GM12878 (cell line): ENCODE data around the gene ANKRD1. TPM values are rescaled to one million over a fixed set of nuclear protein-coding genes. Genes with fewer than 3 reads are reported as not detected.

Experiments used
- ATAC-seq: fragments of 200-7000 bp; cut with Tn5 transposase; 3 replicates; pipeline ENCODE4 v1.9.1; 2020; ENCODE audit warnings: mild to moderate bottlenecking, moderate library complexity
- BruUV-seq: library from RNA; stranded (reverse); fragments of 400-500 nt; replicated peaks from 2 replicates; lab custom pipeline; 2021; lab: Mats Ljungman, UMichigan
- CTCF ChIA-PET: fragments of 300-600 bp; sonication (Branson Sonifier 250); formaldehyde crosslinking; extraction: SDS; loops from one replicate; lab custom pipeline; 2021; ENCODE audit warnings: inconsistent platforms; lab: Yijun Ruan, JAX
- POLR2A ChIA-PET: fragments of 350-600 bp; formaldehyde crosslinking; extraction: SDS; loops from one replicate; lab custom pipeline; 2021; ENCODE audit warnings: inconsistent platforms; lab: Charles Lee
- RAD21 ChIA-PET: fragments of 300-600 bp; sonication (Branson Sonifier 250); formaldehyde crosslinking; loops from one replicate; lab custom pipeline; 2023; ENCODE audit warnings: antibody characterized with exemption; ENCODE audit not compliant: unreplicated experiment; lab: Charles Lee
- SMC1A ChIA-PET: fragments of 300-600 bp; sonication (Branson Sonifier 250); formaldehyde crosslinking; loops from one replicate; lab custom pipeline; 2023; ENCODE audit not compliant: unreplicated experiment, uncharacterized antibody; lab: Charles Lee
- DNase-seq: peaks from one replicate; pipeline ENCODE4 v3.0.0-alpha.2; 2011; ENCODE audit warnings: low read depth, low spot score
- FAIRE-seq: peaks from 3 replicates; lab custom pipeline; 2011; peaks lifted over from hg19 to GRCh38; lab: Jason Lieb, UNC
- H2AFZ ChIP-seq: 2 replicates; pipeline ENCODE4 v1.6.0; 2011; ENCODE audit warnings: low read depth, low read length, control low read depth; ENCODE audit not compliant: control insufficient read depth
- H3K27ac ChIP-seq: 2 replicates; pipeline ENCODE4 v1.5.1; 2011; ENCODE audit warnings: control low read depth; ENCODE audit not compliant: control insufficient read depth, insufficient read depth
- H3K27me3 ChIP-seq, 2 experiments: replicated peaks in 1 of 2; 2 replicates each; pipeline versions ENCODE4 v1.6.0 to v1.6.1; 2011; ENCODE audit warnings: low read length in 1 of 2; ENCODE audit not compliant: control insufficient read depth in 2 of 2, insufficient read depth in 2 of 2
- H3K36me3 ChIP-seq, 2 experiments: 2 replicates each; pipeline ENCODE4 v1.5.1; 2011; ENCODE audit warnings: low read length in 1 of 2; ENCODE audit not compliant: control insufficient read depth in 2 of 2, insufficient read depth in 2 of 2
- H3K4me1 ChIP-seq: 2 replicates; pipeline ENCODE4 v1.6.1; 2011; ENCODE audit warnings: mild to moderate bottlenecking, low read length, moderate library complexity, mixed read lengths; ENCODE audit not compliant: control insufficient read depth, insufficient read depth
- H3K4me2 ChIP-seq: 2 replicates; pipeline ENCODE4 v1.6.0; 2011; ENCODE audit warnings: control low read depth; ENCODE audit not compliant: control insufficient read depth, insufficient read depth
- H3K4me3 ChIP-seq: fragments of 200-600 bp; sonication (generic); 2 replicates; pipeline ENCODE4 v1.5.1; 2016
- H3K79me2 ChIP-seq: 2 replicates; pipeline ENCODE4 v1.6.0; 2011; ENCODE audit warnings: low read length; ENCODE audit not compliant: control insufficient read depth, insufficient read depth
- H3K9ac ChIP-seq: 2 replicates; pipeline ENCODE4 v1.8.0; 2011; ENCODE audit warnings: low read length, control low read depth, mixed read lengths; ENCODE audit not compliant: control insufficient read depth, insufficient read depth
- H3K9me3 ChIP-seq: replicated peaks from 3 replicates; pipeline ENCODE4 v1.5.1; 2011; ENCODE audit warnings: mild to moderate bottlenecking, low read length; ENCODE audit not compliant: control insufficient read depth, insufficient read depth
- H4K20me1 ChIP-seq: 2 replicates; pipeline ENCODE4 v1.6.0; 2011; ENCODE audit not compliant: control insufficient read depth, insufficient read depth
- BCLAF1 ChIP-seq: fragments of 450-650 bp; IDR thresholded peaks from 2 replicates; pipeline ENCODE4 v1.6.1; 2017; ENCODE audit warnings: antibody characterized with exemption, mild to moderate bottlenecking, moderate library complexity
- CHD2 ChIP-seq: IDR thresholded peaks from 2 replicates; pipeline ENCODE4 v1.6.1; 2011; ENCODE audit warnings: low read depth, low read length, improper control_type of control experiment, borderline replicate concordance
- ELK1 ChIP-seq: IDR thresholded peaks from 2 replicates; pipeline ENCODE4 v1.6.1; 2012; ENCODE audit warnings: low read depth, low read length, improper control_type of control experiment
- HDGF ChIP-seq: fragments of 450-650 bp; IDR thresholded peaks from 2 replicates; pipeline ENCODE4 v1.6.1; 2016; ENCODE audit warnings: antibody characterized with exemption
- KAT2A ChIP-seq: conservative IDR thresholded peaks from 2 replicates; pipeline ENCODE4 v1.6.1; 2011; ENCODE audit warnings: low read depth, low read length; ENCODE audit not compliant: control insufficient read depth
- KDM1A ChIP-seq: fragments of 200-600 bp; sonication (generic); IDR thresholded peaks from 2 replicates; pipeline ENCODE4 v1.6.1; 2016; ENCODE audit warnings: borderline replicate concordance
- MTA3 ChIP-seq: IDR thresholded peaks from 2 replicates; pipeline ENCODE4 v1.6.1; 2012; ENCODE audit warnings: low read length, inconsistent platforms, borderline replicate concordance
- NRF1 ChIP-seq: conservative IDR thresholded peaks from 2 replicates; pipeline ENCODE4 v1.6.1; 2011; ENCODE audit warnings: mild to moderate bottlenecking, low read depth, low read length, improper control_type of control experiment
- RELA ChIP-seq: fragments of 450-650 bp; IDR thresholded peaks from 2 replicates; pipeline ENCODE4 v1.8.0; 2014; ENCODE audit warnings: borderline replicate concordance; ENCODE audit not compliant: partially characterized antibody
- RFX5 ChIP-seq: IDR thresholded peaks from 2 replicates; pipeline ENCODE4 v1.6.1; 2011; ENCODE audit warnings: low read depth, low read length, improper control_type of control experiment
- RUNX3 ChIP-seq: IDR thresholded peaks from 2 replicates; pipeline ENCODE4 v1.6.1; 2012; ENCODE audit warnings: low read length, inconsistent platforms
- SREBF2 ChIP-seq: IDR thresholded peaks from 2 replicates; pipeline ENCODE4 v1.6.1; 2012; ENCODE audit warnings: mild to moderate bottlenecking, low read length
- STAT1 ChIP-seq: fragments of 450-650 bp; conservative IDR thresholded peaks from 2 replicates; pipeline ENCODE4 v1.6.1; 2014; ENCODE audit warnings: antibody characterized with exemption, mild to moderate bottlenecking
- TCF7 ChIP-seq: IDR thresholded peaks from 2 replicates; pipeline ENCODE4 v1.6.1; 2014; ENCODE audit warnings: antibody characterized with exemption, borderline replicate concordance
- ZNF592 ChIP-seq: fragments of 450-650 bp; IDR thresholded peaks from 2 replicates; pipeline ENCODE4 v1.6.1; 2017; ENCODE audit warnings: mild to moderate bottlenecking, moderate library complexity
- WGBS: methylation state at CpG from one replicate; pipeline ENCODE4 v1.1.6; 2016; ENCODE audit warnings: low lambda C conversion rate; ENCODE audit not compliant: insufficient replicate concordance, insufficient coverage; ENCODE audit errors: missing lambda C conversion rate; 5-methylcytosine and 5-hydroxymethylcytosine counted together
- in situ Hi-C: fragments of 300-500 bp; cut with MboI; formaldehyde crosslinking; loops from 9 replicates; pipeline ENCODE4 v1.14.3; 2018; ENCODE audit warnings: mixed read lengths
- intact Hi-C: fragments of 100-400 bp; cut with micrococcal nuclease; formaldehyde crosslinking; loops from one replicate; pipeline ENCODE4 v1.14.2; 2022; ENCODE audit not compliant: unreplicated experiment
- polyA plus RNA-seq, 11 experiments: library from polyadenylated mRNA; depleted of rRNA in 4 of 11; unstranded in 6 of 11; stranded (reverse) in 5 of 11; fragments of >200 nt; fragmentation: Nextera tagmentation in 4 of 11; fragmentation: Illumina TruSeq in 1 of 11; extraction: Ambion mirVana in 4 of 11; extraction: Trizol in 1 of 11; gene quantifications; 1 replicate in 1 of 11; 2 replicates in 10 of 11; pipeline versions ENCODE4 v1.2.1 to v1.2.3, GENCODE V29; 2011 to 2016; ENCODE audit warnings: inconsistent platforms in 2 of 11, missing spikeins in 2 of 11, low read depth in 1 of 11
- total RNA-seq, 4 experiments: library from RNA; depleted of rRNA in 3 of 4; stranded (reverse); fragments of >200 nt in 3 of 4; fragmentation: Illumina TruSeq in 1 of 4; extraction: Trizol in 1 of 4; gene quantifications; 2 replicates each; pipeline versions ENCODE4 v1.2.1 to v1.2.3, GENCODE V29; 2013 to 2021

The ANKRD1 gene
- total and polyA plus RNA-seq, 10 of the 15 experiments (the other 5 are each of a cell fraction or from before 2014, with no cell fraction given), result not detected

- TF ChIP-seq ZNF592, result no peak
- TF ChIP-seq ELK1, result no peak
- TF ChIP-seq NRF1, result no peak
- TF ChIP-seq, all 136 proteins: peak for 0
These were observed 31.3 kb downstream of the ANKRD1 start (continued) for GRCh38 chr10:90889636-90890035.

GRCh38 chr10:90888387-90888786 is 32.5 kb downstream of the ANKRD1 start:
- intact Hi-C loops, result loop anchor here (10.0 kb wide), 1 partner anchor 746 kb away; the partner anchor contains the start of gene PPP1R3C
- BruUV-seq, result no TSS peak
- no peak overlapping the region for H3K9ac ChIP-seq
- no peaks in the 10 kb centered on the region for H3K27me3 ChIP-seq
- no peak overlapping the region for H3K27ac ChIP-seq
- POLR2A ChIA-PET, result no interaction called here
- H3K9me3 ChIP-seq, result no peaks in the 10 kb centered on the region
- no peaks in the 10 kb centered on the region for H4K20me1 ChIP-seq
- FAIRE-seq (no peak), DNase-seq (no peak), ATAC-seq (no peak)
- RAD21 ChIA-PET, result no interaction called here
- SMC1A ChIA-PET, result interaction anchor here (0.7 to 1.6 kb wide), 3 partner anchors 9 to 67 kb away, joined by 3 to 6 read pairs (median 3); no protein-coding TSS in a partner anchor
- no peaks in the 10 kb centered on the region for H3K79me2 ChIP-seq
- H3K36me3 ChIP-seq, result peaks cover 11 to 42% of the 10 kb centered on the region in 2 experiments
- H3K4me3 ChIP-seq, result no peak overlapping the region
- 97% methylated on average over 6 of the region's 6 CpGs for WGBS
- CTCF ChIA-PET, result interaction anchor here (0.6 to 1.5 kb wide), 3 partner anchors 8 to 362 kb away, joined by 3 to 10 read pairs (median 6); no protein-coding TSS in a partner anchor
- no peak for TF ChIP-seq KAT2A
- no peak for TF ChIP-seq RFX5
- no peak for TF ChIP-seq CHD2
- TF ChIP-seq HDGF, result no peak
- TF ChIP-seq RELA, result no peak
- TF ChIP-seq SREBF2, result no peak
- no peak for TF ChIP-seq KDM1A
- TF ChIP-seq BCLAF1, result no peak
- no peak for TF ChIP-seq TCF7
- no peak for TF ChIP-seq MTA3
- no peak for TF ChIP-seq RUNX3
- TF ChIP-seq STAT1, result no peak
- no peak overlapping the region for H2AFZ ChIP-seq
- in situ Hi-C loops, result loop anchor here (25.0 kb wide), 1 partner anchor 1024 kb away; the partner anchor contains the start of genes BTAF1 and FGFBP3
- no peaks in the 10 kb centered on the region for H3K4me1 ChIP-seq
- no peak overlapping the region for H3K4me2 ChIP-seq
